ENCODE data around the gene DGKI. TPM values are rescaled to one million over a fixed set of nuclear protein-coding genes. Genes with fewer than 3 reads are reported as not detected.

The DGKI gene
- total RNA-seq, 1 experiment from 2014 or later, result not detected

DNA sequence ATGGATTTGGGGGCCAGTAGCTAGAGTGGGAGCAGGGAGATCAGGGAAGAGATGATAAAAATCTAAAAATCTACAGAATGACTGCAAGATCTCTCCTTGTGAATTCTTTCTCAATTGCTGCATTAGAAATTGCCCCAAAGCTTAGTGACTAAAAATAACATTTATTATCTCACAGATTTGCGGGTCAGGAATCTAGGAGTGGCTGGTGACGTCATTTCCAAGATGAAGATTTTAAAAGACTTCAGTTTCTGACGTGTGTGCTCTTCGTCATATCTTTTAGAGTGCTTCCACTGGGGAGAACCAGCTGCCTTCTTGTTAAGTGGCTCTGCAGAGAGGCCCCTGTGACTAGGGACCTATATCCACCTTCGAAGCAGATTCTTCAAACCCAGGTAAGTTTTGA lies 112.6 kb downstream of the DGKI start:
- no peak for ATAC-seq
- Histone ChIP-seq H3K4me3 (ENCODE audit: low read depth in 2 of 2, low read length in 2 of 2) (no peak overlapping the region), H3K36me3 (ENCODE audit: control insufficient read depth, insufficient read depth, low read length) (no peaks in the 10 kb centered on the region), H3K4me1 (ENCODE audit: control insufficient read depth, insufficient read depth, low read length) (no peaks in the 10 kb centered on the region), H3K9me3 (ENCODE audit: control insufficient read depth, insufficient read depth, low read depth, low read length) (no peaks in the 10 kb centered on the region), H3K27ac (ENCODE audit: low read length) (no peak overlapping the region), H3K27me3 (ENCODE audit: control insufficient read depth, insufficient read depth, low read length) (no peaks in the 10 kb centered on the region; the same call in 1 of the 2 replicates)
- no peak for DNase-seq (ENCODE audit: low read depth, low spot score)
- no peak for TF ChIP-seq CTCF (IDR thresholded peaks at IDR 0.05)
- no peak for TF ChIP-seq TCF7L2 (IDR thresholded peaks at IDR 0.05; ENCODE audit: low read depth, low read length)
- TF ChIP-seq REST (IDR thresholded peaks at IDR 0.05; ENCODE audit: insufficient read depth in 1 of 2, low read depth in 2 of 2, low read length in 1 of 2), result no peak
- TF ChIP-seq POLR2AphosphoS5 (IDR thresholded peaks at IDR 0.05; ENCODE audit: low read depth, low read length), result no peak
- no peak for TF ChIP-seq SIN3A (IDR thresholded peaks at IDR 0.05; ENCODE audit: borderline replicate concordance, insufficient read depth, low read depth, low read length)
- no TSS peak for BruUV-seq (replicated peaks)
- intact Hi-C loops (cut with micrococcal nuclease; ENCODE audit: unreplicated experiment), result no loop called here
- in situ Hi-C loops (cut with HindIII; ENCODE audit: low pct_unique_long_range_greater_than_20kb, low sequenced_read_pairs), result no loop called here
- CTCF ChIA-PET, result no interaction called here
- POLR2A ChIA-PET, result no interaction called here

- in situ Hi-C loops (cut with HindIII; ENCODE audit: low pct_unique_long_range_greater_than_20kb, low sequenced_read_pairs) (no loop called here), intact Hi-C loops (cut with micrococcal nuclease; ENCODE audit: unreplicated experiment) (no loop called here)
- no peak for DNase-seq (ENCODE audit: low read depth, low spot score)
- Histone ChIP-seq H3K27ac (ENCODE audit: low read length) (no peak overlapping the region), H3K4me1 (ENCODE audit: control insufficient read depth, insufficient read depth, low read length) (no peaks in the 10 kb centered on the region), H3K4me3 (ENCODE audit: low read depth in 2 of 2, low read length in 2 of 2) (no peak overlapping the region), H3K27me3 (ENCODE audit: control insufficient read depth, insufficient read depth, low read length) (no peaks in the 10 kb centered on the region; the same call in 1 of the 2 replicates), H3K36me3 (ENCODE audit: control insufficient read depth, insufficient read depth, low read length) (no peaks in the 10 kb centered on the region), H3K9me3 (ENCODE audit: control insufficient read depth, insufficient read depth, low read depth, low read length) (no peaks in the 10 kb centered on the region)
- ChIA-PET POLR2A (no interaction called here), CTCF (no interaction called here)
- no peak for ATAC-seq
- TF ChIP-seq REST (IDR thresholded peaks at IDR 0.05; ENCODE audit: insufficient read depth in 1 of 2, low read depth in 2 of 2, low read length in 1 of 2) (no peak), TCF7L2 (IDR thresholded peaks at IDR 0.05; ENCODE audit: low read depth, low read length) (no peak), CTCF (IDR thresholded peaks at IDR 0.05) (no peak), SIN3A (IDR thresholded peaks at IDR 0.05; ENCODE audit: borderline replicate concordance, insufficient read depth, low read depth, low read length) (no peak), POLR2AphosphoS5 (IDR thresholded peaks at IDR 0.05; ENCODE audit: low read depth, low read length) (no peak)
- no TSS peak for BruUV-seq (replicated peaks)
These were observed 114.6 kb downstream of the DGKI start for GRCh38 chr7:137732168-137732567.
